C4-2B (cell line): ENCODE results near the gene TM7SF2.

Experiments used
- H3K27ac ChIP-seq: fragments of 450-650 bp; 2 replicates; pipeline ENCODE4 v1.5.1; 2017
- ZFX ChIP-seq: fragments of 450-650 bp; IDR thresholded peaks from 2 replicates; pipeline ENCODE4 v1.6.1; 2017
- TF ChIP-seq, protein P1 (sequence below): fragments of 450-650 bp; conservative IDR thresholded peaks from 2 replicates; pipeline ENCODE4 v1.5.1; 2017; ENCODE audit warnings: mild to moderate bottlenecking

Gene TM7SF2

DNA sequence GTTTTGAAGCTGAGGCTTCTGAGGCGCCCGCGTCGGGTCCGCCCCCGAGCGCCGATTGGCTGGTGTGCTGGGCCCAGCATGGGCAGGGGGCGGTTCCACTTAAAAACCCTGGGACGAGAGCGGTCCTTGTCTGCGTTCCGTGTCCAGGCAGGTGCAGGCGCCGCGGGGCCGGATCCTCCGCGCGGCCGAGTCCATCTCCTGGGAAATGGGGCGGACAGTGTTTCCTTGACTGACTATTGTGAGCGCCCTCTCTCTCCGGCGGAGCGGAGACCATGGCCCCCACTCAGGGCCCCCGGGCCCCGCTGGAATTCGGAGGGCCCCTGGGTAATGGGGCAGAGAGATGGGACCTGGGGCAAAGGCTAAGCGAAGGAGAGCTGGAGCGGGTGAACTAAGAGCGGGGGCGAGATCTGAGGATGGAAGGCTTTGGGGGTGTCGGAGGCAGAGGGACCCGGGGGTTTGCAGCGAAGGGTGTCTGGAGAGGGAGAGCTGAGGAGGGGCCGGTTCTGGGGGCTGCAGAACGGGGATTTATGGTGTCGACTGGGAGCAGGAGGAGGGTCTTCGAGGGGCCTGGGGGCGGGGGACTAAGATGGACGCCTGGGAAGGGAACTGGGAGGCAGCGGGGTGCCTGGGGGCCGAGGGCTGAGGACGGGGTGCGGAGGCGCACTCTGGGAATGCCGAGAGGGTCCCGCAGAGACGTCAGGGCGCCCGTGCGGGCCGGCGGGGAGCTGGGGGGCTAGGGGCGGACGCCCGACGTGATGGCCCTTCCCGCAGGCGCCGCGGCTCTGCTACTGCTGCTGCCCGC lies at the start of gene TM7SF2:
TSS of gene TM7SF2 (plus strand) at position 129 of the 802 bp plus-strand sequence. CDS start at position 273, 144 bp downstream.
- H3K27ac ChIP-seq, result peak within 1 kb of the TSS; percentile 96
- TF ChIP-seq, protein P1, sequence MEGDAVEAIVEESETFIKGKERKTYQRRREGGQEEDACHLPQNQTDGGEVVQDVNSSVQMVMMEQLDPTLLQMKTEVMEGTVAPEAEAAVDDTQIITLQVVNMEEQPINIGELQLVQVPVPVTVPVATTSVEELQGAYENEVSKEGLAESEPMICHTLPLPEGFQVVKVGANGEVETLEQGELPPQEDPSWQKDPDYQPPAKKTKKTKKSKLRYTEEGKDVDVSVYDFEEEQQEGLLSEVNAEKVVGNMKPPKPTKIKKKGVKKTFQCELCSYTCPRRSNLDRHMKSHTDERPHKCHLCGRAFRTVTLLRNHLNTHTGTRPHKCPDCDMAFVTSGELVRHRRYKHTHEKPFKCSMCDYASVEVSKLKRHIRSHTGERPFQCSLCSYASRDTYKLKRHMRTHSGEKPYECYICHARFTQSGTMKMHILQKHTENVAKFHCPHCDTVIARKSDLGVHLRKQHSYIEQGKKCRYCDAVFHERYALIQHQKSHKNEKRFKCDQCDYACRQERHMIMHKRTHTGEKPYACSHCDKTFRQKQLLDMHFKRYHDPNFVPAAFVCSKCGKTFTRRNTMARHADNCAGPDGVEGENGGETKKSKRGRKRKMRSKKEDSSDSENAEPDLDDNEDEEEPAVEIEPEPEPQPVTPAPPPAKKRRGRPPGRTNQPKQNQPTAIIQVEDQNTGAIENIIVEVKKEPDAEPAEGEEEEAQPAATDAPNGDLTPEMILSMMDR, result 0 out of 2 replicates have a peak, but pooled peaks have one; percentile 46
- TF ChIP-seq ZFX, result no peak

DNA sequence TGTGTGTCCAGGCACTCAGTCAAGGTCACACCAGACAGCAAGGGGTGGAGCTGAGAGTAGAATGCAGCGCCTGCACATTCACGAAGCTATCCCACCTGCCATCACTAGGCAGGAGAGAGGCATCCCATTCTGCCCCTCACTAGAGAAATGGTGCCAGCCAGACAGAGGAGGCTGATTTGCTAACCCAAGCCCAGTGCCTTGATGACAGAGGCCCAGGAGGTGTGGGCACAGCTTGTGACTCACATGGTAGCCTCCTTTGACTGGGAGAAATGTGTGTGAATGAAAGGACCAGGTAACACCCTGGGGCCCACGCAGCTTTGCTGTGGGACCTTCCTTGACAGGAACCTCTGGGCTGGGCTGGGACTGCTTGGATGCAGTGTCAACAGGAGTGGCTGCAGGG lies 48.1 kb upstream of the TM7SF2 start:
- H3K27ac ChIP-seq, result no peak overlapping the region
- TF ChIP-seq, protein P1, result no peak
- TF ChIP-seq ZFX, result no peak

DNA sequence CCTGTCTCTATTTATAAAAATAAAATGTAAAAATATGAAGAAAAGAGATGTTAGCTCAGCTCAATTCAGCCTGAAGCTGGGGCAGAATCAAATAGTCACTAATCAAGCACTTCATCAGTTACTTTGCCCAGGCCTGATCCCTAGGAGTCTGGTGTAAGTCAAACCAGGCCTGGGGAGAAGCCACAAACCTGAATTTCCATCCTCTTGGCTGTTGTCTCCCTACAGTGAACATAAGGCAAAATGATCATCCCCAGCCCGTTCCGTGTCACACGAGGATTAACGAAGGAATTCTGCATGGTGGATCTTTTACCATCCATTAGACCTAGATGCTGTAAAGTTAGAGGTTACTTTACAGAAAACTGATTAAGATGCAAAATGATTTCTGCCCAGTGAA lies 46.8 kb upstream of the TM7SF2 start:
- TF ChIP-seq ZFX, result no peak
- TF ChIP-seq, protein P1, result no peak
- no peak overlapping the region for H3K27ac ChIP-seq

DNA sequence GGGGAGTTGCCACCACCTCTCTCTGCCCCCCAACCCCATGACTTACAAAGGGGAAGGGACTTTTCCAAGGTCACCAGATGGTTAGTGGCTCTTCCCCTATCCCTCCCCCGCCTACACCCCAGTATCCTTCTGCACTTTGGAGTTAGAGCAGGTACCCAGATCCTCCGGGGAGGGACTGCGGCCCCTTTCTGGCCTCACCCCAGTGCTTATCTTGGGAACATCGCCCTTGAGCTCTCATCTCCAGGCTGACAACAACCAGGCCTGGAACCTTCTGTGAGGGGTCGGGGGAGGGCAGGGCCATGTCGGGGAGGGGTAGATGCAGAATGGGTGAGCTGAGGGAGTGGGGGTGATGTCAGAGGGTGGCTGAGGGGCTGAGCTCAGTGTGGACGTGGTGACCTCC lies 45.8 kb upstream of the TM7SF2 start:
- H3K27ac ChIP-seq, result no peak overlapping the region
- TF ChIP-seq, protein P1, result no peak
- no peak for TF ChIP-seq ZFX

DNA sequence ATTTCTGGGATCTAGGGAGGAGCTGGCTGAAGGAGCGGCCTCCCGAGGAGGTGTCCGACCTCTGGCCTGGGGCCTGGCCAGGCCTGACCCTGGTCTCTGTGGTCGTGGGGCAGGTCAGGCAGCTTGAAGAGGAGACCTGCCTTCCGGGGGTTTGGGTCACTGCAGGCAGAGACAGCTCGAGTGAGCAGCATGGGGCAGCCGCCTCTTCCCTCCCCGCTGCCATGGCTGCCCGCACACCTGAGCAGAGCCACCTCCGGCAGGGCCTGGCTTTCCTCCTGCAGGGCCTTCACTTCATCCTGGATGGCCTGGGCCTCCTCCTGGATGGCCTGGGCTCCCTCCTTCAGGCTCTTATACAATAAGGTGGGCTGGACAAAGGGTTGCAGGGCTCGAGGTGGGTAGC lies 45.4 kb upstream of the TM7SF2 start:
- TF ChIP-seq, protein P1, result no peak
- TF ChIP-seq ZFX, result no peak
- no peak overlapping the region for H3K27ac ChIP-seq

DNA sequence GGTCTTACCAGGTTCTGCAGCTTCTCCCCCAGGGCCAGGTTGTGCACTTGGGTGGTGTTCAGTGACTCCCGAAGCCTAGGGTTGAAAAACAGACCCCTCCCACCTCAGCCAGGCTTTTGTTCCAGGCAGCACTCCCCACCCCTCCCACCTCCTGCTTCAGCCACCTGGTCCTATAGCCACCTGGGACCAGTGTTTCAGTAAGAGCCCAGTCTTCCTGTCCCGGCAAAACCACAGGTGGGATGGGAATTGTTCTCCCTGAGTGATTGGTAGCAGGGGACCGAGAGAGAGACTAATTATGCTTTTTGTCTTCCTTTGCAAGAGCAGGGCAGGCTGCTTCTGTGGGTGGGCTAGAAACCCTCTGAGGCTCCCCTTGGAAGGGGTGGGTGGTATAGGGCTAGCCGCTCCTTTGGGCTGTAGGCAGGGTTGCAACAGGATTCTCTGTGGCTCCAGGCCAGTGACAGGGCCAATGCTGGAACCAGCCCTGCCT lies 44.8 kb upstream of the TM7SF2 start:
- TF ChIP-seq ZFX, result no peak
- TF ChIP-seq, protein P1, result no peak
- H3K27ac ChIP-seq, result no peak overlapping the region

DNA sequence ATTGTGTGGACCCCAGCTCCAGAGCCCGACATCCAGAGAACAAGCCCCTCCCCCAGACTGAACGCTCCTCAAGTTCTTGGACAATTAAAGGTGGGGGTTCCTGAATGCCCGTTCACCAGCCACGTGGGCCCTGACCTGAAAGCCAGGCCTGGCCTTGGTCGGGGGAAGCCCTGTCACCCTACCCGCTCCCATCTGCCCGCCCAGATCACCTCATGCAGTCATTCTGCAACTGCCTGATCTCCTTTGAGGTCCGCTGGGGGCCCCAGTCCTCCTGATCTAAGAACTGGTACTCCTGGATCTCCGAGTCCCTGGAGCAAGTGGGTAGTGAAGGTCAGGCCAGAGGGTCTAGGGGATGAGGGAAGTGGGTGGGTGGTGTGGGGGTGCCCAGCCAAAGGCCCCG lies 44.2 kb upstream of the TM7SF2 start:
- no peak for TF ChIP-seq ZFX
- TF ChIP-seq, protein P1, result no peak
- no peak overlapping the region for H3K27ac ChIP-seq
